Measurements from ENCODE around the gene HEXIM2. TPM values are rescaled to one million over a fixed set of nuclear protein-coding genes. Genes with fewer than 3 reads are reported as not detected.

HEXIM2 gene
- total and polyA plus RNA-seq, 2 of the 13 experiments (the other 11 are each of a cell fraction or from before 2014, with no cell fraction given), result 27.1 to 32.4 TPM

GRCh38 chr17:45131616-45132319, 29.9 kb upstream of the HEXIM2 start (continued):
- TF ChIP-seq ZNF225 (CRISPR knock-in tag; IDR thresholded peaks at IDR 0.05) (0 out of 2 replicates have a peak, but pooled peaks have one; percentile 18), ARID2 (CRISPR knock-in tag; IDR thresholded peaks at IDR 0.05; ENCODE audit: borderline replicate concordance) (no peak), NFKBIZ (CRISPR knock-in tag; IDR thresholded peaks at IDR 0.05) (no peak), ZNF142 (CRISPR knock-in tag; IDR thresholded peaks at IDR 0.05) (no peak; the same call in 1 of the 2 replicates), ZNF512B (CRISPR knock-in tag; IDR thresholded peaks at IDR 0.05; ENCODE audit: borderline replicate concordance) (peak; percentile 63; the same call in 1 of the 2 replicates), ZNF710 (CRISPR knock-in tag; IDR thresholded peaks at IDR 0.05; ENCODE audit: borderline replicate concordance) (no peak), ZEB1 (IDR thresholded peaks at IDR 0.05; ENCODE audit: insufficient replicate concordance, low read depth) (no peak), KAT7 (CRISPR knock-in tag; IDR thresholded peaks at IDR 0.05; ENCODE audit: borderline replicate concordance) (peak; percentile 58; the same call in 1 of the 2 replicates), RARA (CRISPR knock-in tag; IDR thresholded peaks at IDR 0.05) (no peak; the same call in 1 of the 2 replicates), KDM2A (CRISPR knock-in tag; IDR thresholded peaks at IDR 0.05; ENCODE audit: borderline replicate concordance, low read depth) (peak; percentile 66; the same call in 1 of the 2 replicates), ZNF264 (CRISPR knock-in tag; IDR thresholded peaks at IDR 0.05) (no peak), LBX2 (CRISPR knock-in tag; IDR thresholded peaks at IDR 0.05; ENCODE audit: borderline replicate concordance) (no peak), ISL2 (CRISPR knock-in tag; IDR thresholded peaks at IDR 0.05) (no peak), ATF2 (CRISPR knock-in tag; IDR thresholded peaks at IDR 0.05) (no peak), ZNF260 (CRISPR knock-in tag; IDR thresholded peaks at IDR 0.05; ENCODE audit: borderline replicate concordance, low read depth) (no peak), ZBTB7B (CRISPR knock-in tag; IDR thresholded peaks at IDR 0.05) (peak; percentile 98)
